ENCODE results near the gene PDCD1LG2. TPM values are rescaled to one million over a fixed set of nuclear protein-coding genes. Genes with fewer than 3 reads are reported as not detected.

Gene PDCD1LG2
- total RNA-seq, 4 donors from 2014 or later, result 0.27 to 0.64 TPM; not detected in 2

DNA sequence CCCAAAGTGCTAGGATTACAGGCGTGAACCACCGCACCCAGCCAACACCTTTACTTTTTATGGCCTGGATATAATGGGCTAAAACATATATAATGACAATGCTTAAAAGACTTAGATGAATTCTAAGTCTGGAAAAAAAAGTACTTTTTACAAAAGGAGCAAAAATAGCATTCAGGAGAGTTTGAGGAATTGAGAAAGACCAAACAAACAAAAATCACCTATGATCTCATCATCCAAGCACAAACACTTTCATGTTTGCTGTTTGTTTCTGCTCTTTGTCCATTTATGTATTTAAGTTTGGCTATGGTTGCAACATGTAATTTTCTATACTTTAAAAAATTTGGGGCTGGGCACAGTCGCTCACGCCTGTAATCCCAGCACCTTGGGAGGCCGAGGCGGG lies 63.8 kb downstream of the PDCD1LG2 start:
- H3K9me3 ChIP-seq, result no peaks in the 10 kb centered on the region
- TF ChIP-seq POLR2AphosphoS5 (IDR thresholded peaks at IDR 0.05), result no peak
- TF ChIP-seq, protein P1, sequence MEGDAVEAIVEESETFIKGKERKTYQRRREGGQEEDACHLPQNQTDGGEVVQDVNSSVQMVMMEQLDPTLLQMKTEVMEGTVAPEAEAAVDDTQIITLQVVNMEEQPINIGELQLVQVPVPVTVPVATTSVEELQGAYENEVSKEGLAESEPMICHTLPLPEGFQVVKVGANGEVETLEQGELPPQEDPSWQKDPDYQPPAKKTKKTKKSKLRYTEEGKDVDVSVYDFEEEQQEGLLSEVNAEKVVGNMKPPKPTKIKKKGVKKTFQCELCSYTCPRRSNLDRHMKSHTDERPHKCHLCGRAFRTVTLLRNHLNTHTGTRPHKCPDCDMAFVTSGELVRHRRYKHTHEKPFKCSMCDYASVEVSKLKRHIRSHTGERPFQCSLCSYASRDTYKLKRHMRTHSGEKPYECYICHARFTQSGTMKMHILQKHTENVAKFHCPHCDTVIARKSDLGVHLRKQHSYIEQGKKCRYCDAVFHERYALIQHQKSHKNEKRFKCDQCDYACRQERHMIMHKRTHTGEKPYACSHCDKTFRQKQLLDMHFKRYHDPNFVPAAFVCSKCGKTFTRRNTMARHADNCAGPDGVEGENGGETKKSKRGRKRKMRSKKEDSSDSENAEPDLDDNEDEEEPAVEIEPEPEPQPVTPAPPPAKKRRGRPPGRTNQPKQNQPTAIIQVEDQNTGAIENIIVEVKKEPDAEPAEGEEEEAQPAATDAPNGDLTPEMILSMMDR (IDR thresholded peaks at IDR 0.05), result no peak
- TF ChIP-seq EP300 (IDR thresholded peaks at IDR 0.05; ENCODE audit: low read depth), result no peak
- no peak for TF ChIP-seq POLR2A (IDR thresholded peaks at IDR 0.05)
- no peak for DNase-seq
- no peaks in the 10 kb centered on the region for H3K4me1 ChIP-seq
- no peak overlapping the region for H3K27ac ChIP-seq
- 95 to 96% methylated on average over 4 to 6 of the region's 6 CpGs for WGBS, 2 donors (ENCODE audit: low coverage in 1 of 2)
- in situ Hi-C loops (cut with MboI; ENCODE audit: low pct_ligation_motif_present in 1 of 4, low pct_unique_long_range_greater_than_20kb in 1 of 4, low sequenced_read_pairs in 3 of 4), result no loop called here
- intact Hi-C loops (cut with DNase I; ENCODE audit: low total_unique reads), result no loop called here
- H3K36me3 ChIP-seq, result no peaks in the 10 kb centered on the region
- H3K4me3 ChIP-seq, result no peak overlapping the region
- no peaks in the 10 kb centered on the region for H3K27me3 ChIP-seq

DNA sequence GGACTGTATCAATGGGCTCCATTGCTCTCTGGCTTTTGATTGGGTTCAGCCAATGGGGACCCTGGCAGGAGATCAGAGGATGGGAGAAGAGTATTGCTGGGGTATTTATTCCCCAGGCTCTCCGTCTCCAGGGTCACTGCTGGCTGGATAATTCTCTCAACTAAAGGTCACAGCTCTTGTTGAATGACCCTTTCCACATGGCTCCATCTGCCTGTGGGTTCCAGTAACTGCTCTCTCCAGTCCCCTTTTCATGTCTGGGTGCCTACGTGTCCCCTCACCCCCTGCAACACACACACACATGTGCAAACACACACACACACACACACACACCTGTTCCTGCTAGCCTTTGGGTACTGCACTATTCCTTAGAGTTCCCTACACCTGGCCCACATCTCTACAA lies 64.7 kb downstream of the PDCD1LG2 start:
- in situ Hi-C loops (cut with MboI; ENCODE audit: low pct_ligation_motif_present in 1 of 4, low pct_unique_long_range_greater_than_20kb in 1 of 4, low sequenced_read_pairs in 3 of 4) (loop anchor here in 3 of 4 donors (25.0 kb wide), 3 partner anchors 263 to 813 kb away; partner anchors contain the start of genes INSL6 (in 1 of the 3) and RLN2 (in 1 of the 3)), intact Hi-C loops (cut with DNase I; ENCODE audit: low total_unique reads) (no loop called here)
- H3K9me3 ChIP-seq, result no peaks in the 10 kb centered on the region
- H3K4me1 ChIP-seq, result no peaks in the 10 kb centered on the region
- DNase-seq, result no peak
- no peaks in the 10 kb centered on the region for H3K36me3 ChIP-seq
- no peak overlapping the region for H3K4me3 ChIP-seq
- 79 to 100% methylated on average over 1 to 2 of the region's 2 CpGs for WGBS, 2 donors (ENCODE audit: low coverage in 1 of 2)
- H3K27ac ChIP-seq, result no peak overlapping the region
- TF ChIP-seq POLR2A (IDR thresholded peaks at IDR 0.05) (no peak), EP300 (IDR thresholded peaks at IDR 0.05; ENCODE audit: low read depth) (no peak), POLR2AphosphoS5 (IDR thresholded peaks at IDR 0.05) (no peak)
- TF ChIP-seq, protein P1 (IDR thresholded peaks at IDR 0.05), result no peak
- H3K27me3 ChIP-seq, result no peaks in the 10 kb centered on the region

DNA sequence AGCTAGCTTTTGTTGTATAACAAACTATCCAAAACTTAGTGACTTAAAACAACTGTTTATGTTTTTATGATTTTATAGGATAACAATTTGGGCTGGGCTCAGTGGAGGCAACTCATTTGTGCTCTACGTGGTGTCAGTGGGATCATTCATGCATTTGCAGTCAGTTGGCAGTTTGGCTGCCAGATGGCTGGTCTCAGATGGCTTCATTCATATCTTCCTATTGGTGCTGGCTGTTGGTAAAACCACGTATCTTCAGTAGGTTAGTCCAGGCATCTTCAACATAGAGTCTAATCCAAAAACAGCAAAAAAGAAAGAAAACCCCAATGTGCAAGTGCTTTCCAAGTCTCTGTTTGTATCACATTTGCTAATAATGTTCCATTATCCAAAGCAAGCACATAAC lies 66.9 kb downstream of the PDCD1LG2 start:
- Histone ChIP-seq H3K27me3 (no peaks in the 10 kb centered on the region), H3K4me3 (no peak overlapping the region), H3K36me3 (no peaks in the 10 kb centered on the region), H3K27ac (no peak overlapping the region), H3K4me1 (no peaks in the 10 kb centered on the region), H3K9me3 (no peaks in the 10 kb centered on the region)
- DNase-seq, result no peak
- intact Hi-C loops (cut with DNase I; ENCODE audit: low total_unique reads), result no loop called here
- 50 to 75% methylated on average over 1 to 2 of the region's 2 CpGs for WGBS, 2 donors (ENCODE audit: low coverage in 1 of 2)
- in situ Hi-C loops (cut with MboI; ENCODE audit: low pct_ligation_motif_present in 1 of 4, low pct_unique_long_range_greater_than_20kb in 1 of 4, low sequenced_read_pairs in 3 of 4), result loop anchor here in 3 of 4 donors (25.0 kb wide), 3 partner anchors 265 to 815 kb away; partner anchors contain the start of genes INSL6 (in 1 of the 3) and RLN2 (in 1 of the 3)
- TF ChIP-seq, protein P1 (IDR thresholded peaks at IDR 0.05), result no peak
- TF ChIP-seq EP300 (IDR thresholded peaks at IDR 0.05; ENCODE audit: low read depth) (no peak), POLR2AphosphoS5 (IDR thresholded peaks at IDR 0.05) (no peak), POLR2A (IDR thresholded peaks at IDR 0.05) (no peak)

DNA sequence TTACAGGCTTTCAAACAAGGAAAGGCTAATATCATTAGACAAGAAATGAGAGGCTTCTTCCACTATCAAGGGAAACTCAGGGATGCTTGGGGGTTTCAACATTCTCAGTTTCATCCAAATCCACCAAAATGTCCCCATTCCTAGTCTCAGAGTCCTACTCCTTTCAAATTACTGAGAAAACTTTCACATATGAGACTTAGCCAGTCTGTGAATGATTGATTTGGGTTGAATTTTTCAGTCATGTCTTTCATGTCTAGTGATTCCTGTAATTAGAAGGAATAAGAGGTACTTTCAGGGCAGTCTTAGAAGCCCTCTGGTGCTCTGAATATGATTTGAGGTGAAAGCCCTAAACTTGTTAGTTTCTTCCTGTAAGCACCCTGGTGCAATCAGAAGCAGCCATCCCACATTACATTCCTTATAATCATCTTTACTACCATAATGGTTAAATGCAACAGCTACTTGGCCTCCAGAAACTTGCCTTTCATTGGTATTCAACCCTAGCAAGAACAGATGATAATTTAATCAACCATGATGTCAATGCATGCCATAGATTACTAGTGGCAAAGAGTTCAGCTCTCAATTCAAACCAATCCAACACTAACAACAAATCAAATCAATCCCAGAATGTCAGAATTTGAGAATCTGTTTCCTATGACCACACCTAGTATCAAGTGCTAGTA lies 67.8 kb downstream of the PDCD1LG2 start:
- no peak for DNase-seq
- Histone ChIP-seq H3K4me1 (no peaks in the 10 kb centered on the region), H3K27me3 (no peaks in the 10 kb centered on the region), H3K36me3 (no peaks in the 10 kb centered on the region), H3K9me3 (no peaks in the 10 kb centered on the region), H3K27ac (no peak overlapping the region), H3K4me3 (no peak overlapping the region)
- intact Hi-C loops (cut with DNase I; ENCODE audit: low total_unique reads), result no loop called here
- no peak for TF ChIP-seq EP300 (IDR thresholded peaks at IDR 0.05; ENCODE audit: low read depth)
- TF ChIP-seq POLR2A (IDR thresholded peaks at IDR 0.05), result no peak
- in situ Hi-C loops (cut with MboI; ENCODE audit: low pct_ligation_motif_present in 1 of 4, low pct_unique_long_range_greater_than_20kb in 1 of 4, low sequenced_read_pairs in 3 of 4), result loop anchor here in 3 of 4 donors (25.0 kb wide), 3 partner anchors 266 to 816 kb away; partner anchors contain the start of genes INSL6 (in 1 of the 3) and RLN2 (in 1 of the 3)
